HG02870 (cell line): Measurements from ENCODE around the gene WDR76.

Experiments used
- ATAC-seq: cut with Tn5 transposase; IDR thresholded peaks from one replicate; pipeline ENCODE4 v1.9.1; 2021; ENCODE audit warnings: mild to moderate bottlenecking, moderate library complexity; ENCODE audit not compliant: unreplicated experiment

WDR76 gene

GRCh38 chr15:43912208-43912607, 85.4 kb downstream of the WDR76 start:
- ATAC-seq: no peak

GRCh38 chr15:43913026-43913780, 86.4 kb downstream of the WDR76 start:
- no peak for ATAC-seq

GRCh38 chr15:43913941-43914340, 87.1 kb downstream of the WDR76 start:
- no peak for ATAC-seq

GRCh38 chr15:43915631-43916325, 89.0 kb downstream of the WDR76 start:
- ATAC-seq: no peak

- no peak for ATAC-seq
These were observed 89.5 kb downstream of the WDR76 start for GRCh38 chr15:43916326-43916660.
